ENCODE measurements around the gene IGHMBP2.

IGHMBP2 gene

DNA sequence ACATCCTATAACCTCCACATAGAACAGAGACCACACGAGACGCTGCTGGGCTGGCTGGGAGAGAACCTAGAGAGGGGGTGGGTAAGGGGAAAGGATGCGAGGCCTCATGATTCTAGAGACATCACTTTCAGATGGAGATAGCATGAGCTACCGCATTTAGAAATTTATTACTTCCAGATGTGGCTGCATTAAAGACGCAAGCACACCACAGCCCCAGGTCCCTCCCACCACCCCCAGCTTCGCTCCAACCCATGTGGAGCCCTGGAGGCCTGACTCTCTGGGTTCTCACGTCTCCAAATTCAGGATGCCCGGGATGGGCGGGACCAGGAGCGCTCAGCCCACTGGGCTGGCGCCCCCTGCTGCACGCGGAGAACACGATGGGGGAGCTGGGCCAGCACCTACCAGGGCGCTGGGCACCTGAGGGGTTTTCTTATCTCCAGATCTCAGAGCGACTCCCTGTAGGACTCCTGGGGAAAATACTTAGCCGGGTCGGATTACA lies 13.7 kb upstream of the IGHMBP2 start:
- TF ChIP-seq, protein P1, sequence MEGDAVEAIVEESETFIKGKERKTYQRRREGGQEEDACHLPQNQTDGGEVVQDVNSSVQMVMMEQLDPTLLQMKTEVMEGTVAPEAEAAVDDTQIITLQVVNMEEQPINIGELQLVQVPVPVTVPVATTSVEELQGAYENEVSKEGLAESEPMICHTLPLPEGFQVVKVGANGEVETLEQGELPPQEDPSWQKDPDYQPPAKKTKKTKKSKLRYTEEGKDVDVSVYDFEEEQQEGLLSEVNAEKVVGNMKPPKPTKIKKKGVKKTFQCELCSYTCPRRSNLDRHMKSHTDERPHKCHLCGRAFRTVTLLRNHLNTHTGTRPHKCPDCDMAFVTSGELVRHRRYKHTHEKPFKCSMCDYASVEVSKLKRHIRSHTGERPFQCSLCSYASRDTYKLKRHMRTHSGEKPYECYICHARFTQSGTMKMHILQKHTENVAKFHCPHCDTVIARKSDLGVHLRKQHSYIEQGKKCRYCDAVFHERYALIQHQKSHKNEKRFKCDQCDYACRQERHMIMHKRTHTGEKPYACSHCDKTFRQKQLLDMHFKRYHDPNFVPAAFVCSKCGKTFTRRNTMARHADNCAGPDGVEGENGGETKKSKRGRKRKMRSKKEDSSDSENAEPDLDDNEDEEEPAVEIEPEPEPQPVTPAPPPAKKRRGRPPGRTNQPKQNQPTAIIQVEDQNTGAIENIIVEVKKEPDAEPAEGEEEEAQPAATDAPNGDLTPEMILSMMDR (IDR thresholded peaks at IDR 0.05; ENCODE audit: borderline replicate concordance, extremely low read depth, low read length, poor library complexity, severe bottlenecking), result peak; percentile 41
- no peak for TF ChIP-seq EZH2 (IDR thresholded peaks at IDR 0.05; ENCODE audit: borderline replicate concordance, low read depth, low read length, severe bottlenecking)
- Histone ChIP-seq H3K9me3 (ENCODE audit: insufficient read depth, low read length, severe bottlenecking) (no peaks in the 10 kb centered on the region), H3K9ac (ENCODE audit: low read depth, low read length) (no peak overlapping the region), H3K27me3 (ENCODE audit: insufficient read depth, low read length, poor library complexity) (no peaks in the 10 kb centered on the region), H3K4me1 (ENCODE audit: insufficient read depth, low read length) (no peaks in the 10 kb centered on the region), H3K27ac (ENCODE audit: low read length) (no peak overlapping the region), H3K4me2 (ENCODE audit: insufficient read depth, low read length) (no peak overlapping the region), H3K36me3 (ENCODE audit: insufficient read depth, low read length) (peaks cover 43% of the 10 kb centered on the region), H2AFZ (ENCODE audit: low read depth, low read length) (no peak overlapping the region), H4K20me1 (ENCODE audit: insufficient read depth, low read length) (0 out of 2 replicates have a peak, but pooled peaks cover 8% of the 10 kb centered on the region), H3K4me3 (ENCODE audit: low read depth in 1 of 2, low read length in 2 of 2) (no peak overlapping the region), H3K79me2 (ENCODE audit: insufficient read depth, low read length) (no peaks in the 10 kb centered on the region)
- DNase-seq (peak; percentile 19), ATAC-seq (ENCODE audit: insufficient read depth, low read depth) (peak; percentile 42; the same call in 2 of the 3 replicates)

DNA sequence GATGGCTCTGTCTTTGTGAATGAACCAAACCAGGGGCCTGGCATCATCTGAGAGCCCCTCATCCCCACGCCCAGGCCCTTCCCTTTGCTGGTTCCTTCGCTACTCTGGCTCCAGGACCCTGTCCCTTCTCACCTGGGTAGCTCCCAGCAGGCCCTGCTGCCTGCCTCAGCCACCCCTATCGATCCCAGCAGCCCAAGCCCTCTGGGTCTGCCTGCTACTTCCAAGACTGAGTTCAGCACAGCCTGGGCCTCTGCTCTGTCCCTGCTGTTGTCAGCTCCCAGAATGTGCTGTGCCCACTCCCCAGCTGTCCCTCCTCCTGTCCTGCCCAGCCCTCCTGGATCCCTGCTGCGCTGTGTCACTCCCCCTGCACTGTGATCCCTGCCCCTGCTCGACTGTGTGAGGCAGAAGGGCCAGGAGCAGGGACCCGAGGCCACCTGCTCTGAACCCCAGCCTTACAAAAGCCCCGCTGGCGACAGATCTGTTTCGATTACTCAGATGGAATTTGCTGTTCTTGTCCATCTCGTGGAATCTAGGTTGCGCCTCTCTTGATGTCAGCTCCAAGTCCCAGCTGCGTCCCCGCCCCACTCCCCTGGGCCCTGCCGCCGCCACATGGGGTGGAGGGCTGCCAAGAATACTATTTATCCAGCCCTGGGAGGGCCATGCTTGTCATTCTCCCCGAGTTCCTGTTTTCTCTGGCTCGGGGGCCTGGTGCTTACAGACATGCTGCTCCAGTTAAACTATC lies 13.0 kb upstream of the IGHMBP2 start:
- Histone ChIP-seq H3K27me3 (ENCODE audit: insufficient read depth, low read length, poor library complexity) (no peaks in the 10 kb centered on the region), H3K4me1 (ENCODE audit: insufficient read depth, low read length) (no peaks in the 10 kb centered on the region), H4K20me1 (ENCODE audit: insufficient read depth, low read length) (0 out of 2 replicates have a peak, but pooled peaks cover 8% of the 10 kb centered on the region), H3K9ac (ENCODE audit: low read depth, low read length) (no peak overlapping the region), H3K4me3 (ENCODE audit: low read depth in 1 of 2, low read length in 2 of 2) (no peak overlapping the region), H3K4me2 (ENCODE audit: insufficient read depth, low read length) (no peak overlapping the region), H3K27ac (ENCODE audit: low read length) (no peak overlapping the region), H3K36me3 (ENCODE audit: insufficient read depth, low read length) (peaks cover 50% of the 10 kb centered on the region), H3K9me3 (ENCODE audit: insufficient read depth, low read length, severe bottlenecking) (no peaks in the 10 kb centered on the region), H2AFZ (ENCODE audit: low read depth, low read length) (no peak overlapping the region), H3K79me2 (ENCODE audit: insufficient read depth, low read length) (no peaks in the 10 kb centered on the region)
- DNase-seq (no peak), ATAC-seq (ENCODE audit: insufficient read depth, low read depth) (no peak)
- TF ChIP-seq, protein P1 (IDR thresholded peaks at IDR 0.05; ENCODE audit: borderline replicate concordance, extremely low read depth, low read length, poor library complexity, severe bottlenecking), result no peak
- TF ChIP-seq EZH2 (IDR thresholded peaks at IDR 0.05; ENCODE audit: borderline replicate concordance, low read depth, low read length, severe bottlenecking), result no peak

DNA sequence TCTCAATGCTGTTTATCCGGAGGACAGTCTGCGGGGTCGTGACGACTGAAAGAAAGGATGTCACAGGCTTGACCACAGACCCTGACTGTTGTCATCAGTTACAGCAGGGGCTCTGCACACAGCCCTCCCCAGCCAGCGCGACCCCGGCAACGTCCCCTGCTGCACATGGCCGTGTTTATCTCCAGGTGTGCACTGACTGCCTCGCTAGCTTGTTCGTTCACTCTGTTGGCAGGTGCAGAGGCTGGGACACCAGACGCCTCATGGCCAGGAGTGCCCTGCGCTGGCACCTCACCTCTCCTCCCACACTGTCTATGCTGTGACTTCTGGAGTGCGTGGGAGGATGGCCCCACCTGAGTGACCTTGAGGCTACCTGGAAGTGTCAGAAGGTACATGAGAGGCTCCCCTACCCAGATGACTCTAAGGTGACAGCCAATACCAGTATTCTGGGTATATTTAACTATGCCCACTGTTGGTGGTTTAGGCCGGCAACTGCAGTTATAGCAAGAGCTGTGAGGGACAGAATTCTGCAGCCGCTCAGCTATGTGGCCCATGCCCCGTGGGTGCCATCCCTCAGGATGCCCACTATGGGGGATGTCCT lies 12.2 kb upstream of the IGHMBP2 start:
- H3K9ac ChIP-seq (ENCODE audit: low read depth, low read length), result no peak overlapping the region
- H3K79me2 ChIP-seq (ENCODE audit: insufficient read depth, low read length), result no peaks in the 10 kb centered on the region
- H3K9me3 ChIP-seq (ENCODE audit: insufficient read depth, low read length, severe bottlenecking), result no peaks in the 10 kb centered on the region
- no peak overlapping the region for H3K4me2 ChIP-seq (ENCODE audit: insufficient read depth, low read length)
- H4K20me1 ChIP-seq (ENCODE audit: insufficient read depth, low read length), result 0 out of 2 replicates have a peak, but pooled peaks cover 8% of the 10 kb centered on the region
- H3K4me1 ChIP-seq (ENCODE audit: insufficient read depth, low read length), result no peaks in the 10 kb centered on the region
- H3K36me3 ChIP-seq (ENCODE audit: insufficient read depth, low read length), result peaks cover 58% of the 10 kb centered on the region
- no peak for ATAC-seq (ENCODE audit: insufficient read depth, low read depth)
- no peak overlapping the region for H2AFZ ChIP-seq (ENCODE audit: low read depth, low read length)
- DNase-seq, result no peak
- H3K27me3 ChIP-seq (ENCODE audit: insufficient read depth, low read length, poor library complexity), result no peaks in the 10 kb centered on the region
- no peak overlapping the region for H3K4me3 ChIP-seq (ENCODE audit: low read depth in 1 of 2, low read length in 2 of 2)
- no peak overlapping the region for H3K27ac ChIP-seq (ENCODE audit: low read length)
- TF ChIP-seq, protein P1 (IDR thresholded peaks at IDR 0.05; ENCODE audit: borderline replicate concordance, extremely low read depth, low read length, poor library complexity, severe bottlenecking), result no peak
- no peak for TF ChIP-seq EZH2 (IDR thresholded peaks at IDR 0.05; ENCODE audit: borderline replicate concordance, low read depth, low read length, severe bottlenecking)

All from DND-41 (cell line).